NCI-H82 (cell line): ENCODE measurements around the gene RPAP2.
A peak's percentile ranks its signal among the peaks of the same experiment; 100 is the strongest.
"Not testable (repeated sequence)": the region's sequence is repeated elsewhere in the genome, so short reads cannot be mapped to it uniquely, and the experiment has no call there.

ENCODE experiments used
- DNase-seq: peaks from one replicate; lab custom pipeline; 2025; lab: John Stamatoyannopoulos, UW

RPAP2 gene

DNA sequence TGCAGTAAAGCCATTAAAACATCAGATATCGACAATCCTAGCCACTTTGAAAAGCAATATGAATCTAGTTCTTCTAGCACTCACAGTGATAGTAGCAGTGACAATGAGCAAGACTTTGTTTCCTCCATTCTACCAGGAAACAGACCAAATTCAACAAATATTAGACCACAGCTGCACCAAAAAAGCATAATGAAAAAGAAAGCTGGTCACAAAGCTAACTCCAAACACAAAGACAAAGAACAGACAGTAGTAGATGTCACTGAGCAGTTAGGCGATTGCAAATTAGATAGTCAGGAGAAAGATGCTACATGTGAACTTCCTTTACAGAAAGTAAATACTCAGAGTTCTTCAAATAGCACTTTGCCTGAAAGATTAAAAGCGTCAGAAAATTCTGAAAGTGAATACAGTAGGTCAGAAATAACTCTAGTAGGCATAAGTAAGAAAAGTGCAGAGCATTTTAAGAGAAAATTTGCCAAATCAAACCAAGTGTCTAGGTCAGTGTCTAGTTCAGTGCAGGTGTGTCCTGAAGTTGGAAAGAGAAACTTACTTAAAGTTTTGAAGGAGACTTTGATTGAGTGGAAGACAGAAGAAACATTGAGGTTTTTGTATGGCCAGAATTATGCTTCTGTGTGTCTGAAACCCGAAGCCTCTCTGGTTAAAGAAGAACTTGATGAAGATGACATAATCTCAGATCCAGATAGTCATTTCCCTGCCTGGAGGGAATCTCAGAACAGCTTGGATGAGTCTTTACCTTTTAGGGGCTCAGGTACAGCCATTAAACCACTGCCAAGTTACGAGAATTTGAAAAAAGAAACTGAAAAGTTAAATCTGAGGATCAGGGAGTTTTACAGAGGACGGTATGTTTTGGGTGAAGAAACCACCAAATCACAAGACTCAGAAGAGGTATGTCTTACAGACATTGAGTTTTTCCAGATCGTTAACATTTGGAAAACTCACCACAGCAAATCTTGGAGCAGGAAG lies 24.9 kb downstream of the RPAP2 start:
- no peak for DNase-seq

- no peak for DNase-seq
These were observed 25.9 kb downstream of the RPAP2 start for GRCh38 chr1:92324784-92325183.

- DNase-seq = no peak
These were observed 27.8 kb downstream of the RPAP2 start for GRCh38 chr1:92326681-92327080.

GRCh38 chr1:92327794-92328193 lies 28.9 kb downstream of the RPAP2 start:
- DNase-seq = no peak

DNA sequence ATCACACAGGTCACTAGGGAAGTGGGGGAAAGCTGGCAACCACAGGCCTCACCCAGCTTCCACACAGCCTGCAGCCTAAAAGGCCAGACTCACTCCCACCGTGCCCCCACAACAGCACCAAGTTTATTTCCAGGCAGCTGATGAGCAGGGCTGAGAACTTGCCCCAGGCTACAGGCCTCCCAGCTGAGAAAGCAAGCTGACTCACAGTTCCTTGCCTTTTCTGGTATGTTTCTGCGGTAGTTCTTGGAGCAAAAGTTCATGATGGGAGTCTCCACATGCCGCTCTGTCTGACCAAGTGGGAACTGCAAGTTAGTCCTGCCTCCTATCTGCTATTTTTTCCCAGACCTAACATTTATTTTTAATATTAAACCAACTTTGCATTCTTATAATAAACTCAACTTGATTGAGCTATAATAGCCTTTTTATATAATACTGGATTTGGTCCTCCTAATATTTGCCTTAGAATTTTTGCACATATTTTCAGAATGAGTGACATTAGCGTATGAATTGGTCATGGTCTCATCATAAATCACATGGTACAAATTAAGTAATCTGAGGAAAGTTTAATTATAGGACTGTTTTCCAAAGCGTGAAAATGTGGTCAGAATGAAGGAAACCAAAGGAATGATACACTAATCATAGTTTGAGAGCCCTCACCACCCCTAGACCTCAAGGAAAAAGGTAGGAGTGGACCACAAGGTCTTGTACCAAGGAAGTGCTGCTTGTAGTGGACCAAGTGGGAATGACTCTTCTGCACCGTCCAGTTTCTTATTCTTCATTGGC lies 30.7 kb downstream of the RPAP2 start:
- no peak for DNase-seq

DNA sequence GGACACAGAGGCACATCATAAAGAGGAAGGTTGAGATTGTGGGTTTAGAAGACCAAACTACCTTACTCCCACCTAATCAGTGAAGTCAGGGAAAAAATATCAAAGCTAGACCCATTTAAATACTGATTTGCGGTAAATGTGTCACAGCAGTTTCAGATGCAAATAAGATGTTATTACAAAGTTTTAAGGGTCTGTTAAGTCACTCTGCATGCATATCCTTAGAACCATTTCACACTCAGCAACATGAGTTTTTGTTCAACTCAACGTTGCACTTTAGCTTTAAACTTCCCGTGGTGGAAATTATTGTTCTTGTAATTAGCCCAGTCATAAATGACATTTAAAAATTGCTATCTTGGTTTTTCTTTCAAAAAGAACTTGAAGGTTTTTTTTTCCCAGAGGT lies 34.8 kb downstream of the RPAP2 start:
- no peak for DNase-seq

- DNase-seq = no peak
These were observed 41.3 kb downstream of the RPAP2 start for GRCh38 chr1:92340154-92340553.

- no peak for DNase-seq
These were observed 43.5 kb downstream of the RPAP2 start for GRCh38 chr1:92342401-92342800.

DNA sequence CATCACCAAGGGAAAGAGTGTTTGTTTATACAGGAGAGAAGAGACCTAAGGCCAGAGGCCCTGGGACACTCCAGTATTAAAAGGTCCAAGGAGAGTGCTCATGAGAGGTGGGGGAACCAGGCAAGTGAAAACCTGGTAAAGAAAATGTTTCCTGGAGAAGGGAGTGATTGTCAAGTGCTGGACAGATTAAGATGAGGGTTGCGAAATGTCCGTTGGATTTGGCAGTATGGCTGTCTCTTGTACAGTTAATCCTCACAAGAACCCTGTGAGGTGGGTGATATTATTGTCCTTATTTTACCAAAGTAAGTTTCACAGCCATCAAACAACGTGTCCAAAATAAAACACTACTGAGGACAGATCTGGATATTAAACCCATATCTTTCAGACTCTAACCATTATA lies 44.2 kb downstream of the RPAP2 start:
- peak; percentile 24 for DNase-seq

GRCh38 chr1:92346866-92347640 lies 48.2 kb downstream of the RPAP2 start:
- peak; percentile 44 for DNase-seq

DNA sequence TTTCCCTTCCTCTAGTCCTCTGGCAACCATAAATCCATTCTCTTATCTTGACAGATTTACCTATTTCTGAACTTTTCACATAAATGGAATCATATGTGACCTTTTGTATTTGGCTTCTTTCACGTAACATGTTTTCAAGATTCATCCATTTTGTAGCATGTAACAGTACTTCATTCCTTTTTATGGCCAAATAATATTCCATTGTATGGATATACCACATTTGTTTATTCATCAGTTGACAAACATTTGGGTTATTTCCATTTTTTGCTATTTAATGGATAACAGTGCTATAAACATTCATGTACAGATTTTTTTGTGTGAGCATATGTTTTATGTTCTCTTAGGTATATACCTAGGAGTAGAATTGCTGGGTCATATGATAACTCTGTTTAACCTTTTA lies 54.0 kb downstream of the RPAP2 start:
- no peak for DNase-seq

- no peak for DNase-seq
These were observed 55.4 kb downstream of the RPAP2 start for GRCh38 chr1:92354259-92354658.

- peak; percentile 17 for DNase-seq
These were observed 58.1 kb downstream of the RPAP2 start for GRCh38 chr1:92356956-92357355.

GRCh38 chr1:92359382-92359781 lies 60.5 kb downstream of the RPAP2 start:
- DNase-seq = not testable (repeated sequence)

DNA sequence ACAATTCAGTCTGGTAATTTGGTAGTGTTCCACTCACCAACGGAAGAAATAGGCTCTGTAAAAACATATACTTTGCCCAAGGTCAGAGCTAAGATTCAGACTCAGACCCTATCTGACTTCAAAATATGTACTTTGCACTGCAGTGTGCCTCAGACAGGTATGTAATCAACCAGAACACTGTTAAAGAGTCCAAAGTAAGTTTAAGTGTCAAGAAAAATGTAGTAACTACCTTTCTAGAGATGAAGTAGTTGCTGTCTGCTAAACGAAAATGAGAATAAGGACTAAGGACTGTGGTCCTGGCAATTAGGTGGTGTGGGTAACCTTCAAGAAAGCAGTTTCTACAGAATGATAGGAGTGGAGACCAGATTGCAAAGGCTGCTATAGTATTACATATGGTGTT lies 61.1 kb downstream of the RPAP2 start:
- no peak for DNase-seq

- DNase-seq = no peak
These were observed 64.1 kb downstream of the RPAP2 start for GRCh38 chr1:92362970-92363369.

DNA sequence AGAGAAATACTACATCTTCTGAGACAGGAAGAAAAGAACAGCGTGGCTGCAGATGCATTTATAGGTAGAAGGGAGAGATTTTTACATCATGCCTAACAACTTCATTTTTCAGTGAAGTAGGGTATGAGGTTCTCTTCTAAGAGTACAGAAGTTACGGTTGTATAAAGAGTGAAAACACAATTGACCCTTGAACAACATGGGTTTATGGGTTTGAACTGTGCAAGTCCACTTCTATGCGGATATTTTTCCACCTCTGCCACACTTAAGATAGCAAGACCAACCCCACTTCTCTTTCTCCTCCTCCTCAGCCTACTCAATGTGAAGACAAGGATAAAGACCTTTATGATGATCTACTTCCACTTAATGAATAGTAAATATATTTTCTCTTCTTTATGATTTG lies 64.5 kb downstream of the RPAP2 start:
- DNase-seq = no peak

DNA sequence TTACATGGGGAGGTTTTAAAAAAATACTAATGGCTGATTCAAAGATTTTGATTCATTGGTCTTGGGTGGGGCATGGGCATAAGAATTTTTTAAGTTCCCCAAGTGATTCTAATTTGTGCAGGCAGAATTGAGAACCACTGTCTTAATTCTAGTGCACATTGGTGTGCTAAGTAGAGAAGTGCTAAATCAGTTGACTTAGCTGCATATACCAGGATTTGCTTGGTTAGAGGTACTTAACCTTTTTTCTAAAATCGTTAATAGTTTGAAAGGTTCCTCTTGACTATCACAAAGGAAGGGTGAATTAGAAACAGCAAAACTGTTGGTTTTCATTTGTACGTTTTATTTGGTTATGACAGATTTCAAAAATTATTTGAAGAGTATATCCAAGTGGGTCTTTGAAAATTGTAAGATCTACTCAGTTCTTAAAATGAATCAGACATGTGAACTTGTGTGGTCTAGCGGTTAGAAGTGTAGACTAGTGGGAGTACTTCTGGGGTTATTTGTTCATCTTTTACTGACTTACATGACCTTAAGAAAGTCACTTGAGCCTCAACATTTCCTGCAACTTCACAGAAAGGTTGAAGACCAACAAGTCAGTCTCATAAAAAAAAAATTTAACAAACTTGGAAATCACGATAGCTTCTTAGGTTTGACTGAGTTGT lies 66.7 kb downstream of the RPAP2 start:
- DNase-seq = no peak

- no peak for DNase-seq
These were observed 67.2 kb downstream of the RPAP2 start for GRCh38 chr1:92366040-92366395.

GRCh38 chr1:92367496-92367895 lies 68.6 kb downstream of the RPAP2 start:
- DNase-seq = no peak

DNA sequence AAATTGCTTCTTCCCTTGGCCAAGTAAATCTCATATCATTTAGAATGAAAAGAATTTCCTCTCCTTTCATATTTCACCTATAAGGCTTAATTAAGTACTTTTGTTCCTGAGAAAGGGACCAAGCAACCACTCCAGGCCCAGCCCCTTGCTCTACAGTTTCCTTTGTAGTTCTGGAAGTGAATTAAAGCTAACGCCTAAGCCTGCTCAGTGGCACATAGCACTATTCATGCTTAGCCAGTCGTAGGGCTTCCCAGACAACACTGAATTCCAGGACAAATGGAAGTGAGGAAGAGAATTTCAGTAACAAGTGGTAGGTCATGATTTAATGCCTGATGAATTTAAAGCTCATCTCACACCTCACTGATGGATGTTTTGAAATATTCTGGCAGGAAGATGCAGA lies 73.3 kb downstream of the RPAP2 start:
- DNase-seq = no peak

DNA sequence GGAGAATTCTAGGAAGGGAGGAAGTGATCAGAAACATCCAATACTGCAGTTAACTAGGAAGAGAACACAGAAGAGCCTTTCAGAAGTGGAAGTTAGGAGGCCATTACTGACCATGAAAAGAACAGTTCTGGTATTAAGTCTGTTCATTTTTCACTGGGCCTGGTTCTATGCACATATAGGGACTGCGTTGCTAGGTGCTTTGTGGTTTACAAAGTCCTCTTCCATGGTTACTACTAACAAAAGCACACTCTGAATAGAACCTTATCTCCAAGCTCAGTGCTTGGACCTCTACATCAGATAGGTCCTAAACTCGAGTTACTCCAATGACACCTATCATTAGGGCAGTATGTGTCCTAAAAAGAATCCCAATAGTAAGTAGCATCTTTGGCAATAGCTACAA lies 75.4 kb downstream of the RPAP2 start:
- no peak for DNase-seq
